ENCODE results near the gene TMED8.
"Not testable (repeated sequence)": the region's sequence is repeated elsewhere in the genome, so short reads cannot be mapped to it uniquely, and the experiment has no call there.

Gene TMED8

DNA sequence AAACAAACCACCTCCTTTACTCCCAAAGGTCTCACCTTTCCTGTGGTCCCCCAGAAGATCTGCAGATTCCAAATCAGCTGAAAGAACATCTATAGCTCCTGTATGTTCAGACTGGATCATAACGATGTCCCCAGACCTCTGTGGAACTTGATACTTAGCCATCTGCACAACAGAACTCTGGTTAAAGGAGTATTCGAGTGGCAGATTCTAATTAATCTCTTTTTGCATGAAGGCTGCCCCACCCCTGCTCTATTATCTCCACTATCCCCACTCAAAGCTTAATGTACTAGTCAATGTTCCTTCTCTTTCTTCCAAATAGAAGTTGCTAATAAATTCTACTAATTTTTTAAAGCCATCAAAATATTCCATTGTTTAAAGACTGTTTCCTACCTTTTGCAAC lies 33.2 kb downstream of the TMED8 start:
- peaks cover 7% of the 10 kb centered on the region for H3K4me1 Mint-ChIP-seq (ENCODE audit: low read depth)
- no peaks in the 10 kb centered on the region for H3K27me3 Mint-ChIP-seq (ENCODE audit: low read depth)
- no peaks in the 10 kb centered on the region for H3K9me3 Mint-ChIP-seq
- no peak overlapping the region for H3K27ac Mint-ChIP-seq
- H3K36me3 Mint-ChIP-seq (ENCODE audit: low read depth), result peaks cover 16% of the 10 kb centered on the region
- no peak overlapping the region for H3K4me3 Mint-ChIP-seq

DNA sequence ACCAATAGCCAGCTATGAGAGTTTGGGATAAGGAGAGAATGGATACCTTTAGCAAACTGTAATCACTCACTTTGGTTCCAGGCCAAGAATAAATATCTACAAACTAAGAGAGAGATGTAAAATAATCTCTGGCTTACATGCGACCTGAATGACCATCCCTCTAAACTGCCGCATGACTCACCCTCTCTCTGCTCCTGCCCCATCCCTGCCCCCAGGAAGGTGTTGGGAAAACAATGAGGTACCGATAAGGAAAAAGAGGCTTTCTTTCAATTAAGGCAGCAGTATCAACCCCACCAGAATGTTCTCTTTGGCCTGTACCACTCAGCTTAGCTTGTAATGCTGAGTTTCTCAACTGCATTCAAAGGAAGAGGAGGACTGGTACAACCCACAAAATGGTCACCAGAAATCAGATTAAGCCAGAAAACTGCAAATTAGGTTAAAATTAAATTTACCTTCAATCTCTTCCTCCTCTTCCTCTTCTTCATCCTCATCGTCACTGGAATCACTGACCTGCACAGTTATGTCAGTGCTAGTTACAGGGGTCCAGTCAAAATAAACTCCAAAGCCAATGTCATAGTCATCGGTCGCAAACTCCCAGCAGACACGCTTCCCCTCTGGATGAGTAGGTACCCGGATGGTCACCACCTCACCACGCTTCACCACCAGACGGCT lies 34.0 kb downstream of the TMED8 start:
- H3K36me3 Mint-ChIP-seq (ENCODE audit: low read depth), result peaks cover 16% of the 10 kb centered on the region
- H3K4me3 Mint-ChIP-seq, result no peak overlapping the region
- no peaks in the 10 kb centered on the region for H3K27me3 Mint-ChIP-seq (ENCODE audit: low read depth)
- peaks cover 14% of the 10 kb centered on the region for H3K4me1 Mint-ChIP-seq (ENCODE audit: low read depth)
- no peak overlapping the region for H3K27ac Mint-ChIP-seq
- H3K9me3 Mint-ChIP-seq, result no peaks in the 10 kb centered on the region

DNA sequence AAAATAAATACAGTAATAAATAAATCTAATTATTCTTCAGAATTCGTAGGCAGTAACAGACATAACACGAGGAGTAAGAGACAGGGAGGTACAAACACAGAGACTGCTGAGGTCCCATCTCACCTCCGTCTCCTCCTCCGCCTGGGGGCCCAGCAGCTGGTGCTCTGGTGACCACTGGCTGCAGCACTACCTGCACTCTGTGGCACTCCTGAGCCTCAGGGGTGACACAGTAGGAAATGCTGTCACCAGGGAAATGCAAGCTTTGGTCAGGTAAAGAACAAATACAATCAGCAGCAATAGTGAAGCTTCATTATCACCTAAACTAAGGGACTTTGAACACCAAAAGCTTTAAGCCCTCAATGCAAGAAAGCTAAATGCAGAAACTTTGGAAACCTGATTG lies 36.5 kb downstream of the TMED8 start:
- no peak overlapping the region for H3K4me3 Mint-ChIP-seq
- H3K27ac Mint-ChIP-seq, result no peak overlapping the region
- H3K36me3 Mint-ChIP-seq (ENCODE audit: low read depth), result peaks cover 21% of the 10 kb centered on the region

GRCh38 chr14:77339407-77339806 lies 37.5 kb downstream of the TMED8 start:
- Mint-ChIP-seq H3K36me3 (ENCODE audit: low read depth) (peaks cover 21% of the 10 kb centered on the region), H3K27ac (no peak overlapping the region)

More for the DNA sequence above, 36.5 kb downstream of the TMED8 start:
- peaks cover 14% of the 10 kb centered on the region for H3K4me1 Mint-ChIP-seq (ENCODE audit: low read depth)
- no peaks in the 10 kb centered on the region for H3K27me3 Mint-ChIP-seq (ENCODE audit: low read depth)
- no peaks in the 10 kb centered on the region for H3K9me3 Mint-ChIP-seq

GRCh38 chr14:77338302-77338701 lies 38.6 kb downstream of the TMED8 start:
- peak overlapping the region; percentile 69 for H3K27ac Mint-ChIP-seq
- H3K9me3 Mint-ChIP-seq, result no peaks in the 10 kb centered on the region
- peaks cover 19% of the 10 kb centered on the region for H3K36me3 Mint-ChIP-seq (ENCODE audit: low read depth)
- no peaks in the 10 kb centered on the region for H3K27me3 Mint-ChIP-seq (ENCODE audit: low read depth)
- peaks cover 14% of the 10 kb centered on the region for H3K4me1 Mint-ChIP-seq (ENCODE audit: low read depth)
- H3K4me3 Mint-ChIP-seq, result no peak overlapping the region

More at GRCh38 chr14:77339407-77339806, 37.5 kb downstream of the TMED8 start:
- H3K4me1 Mint-ChIP-seq (ENCODE audit: low read depth), result peaks cover 14% of the 10 kb centered on the region
- no peaks in the 10 kb centered on the region for H3K27me3 Mint-ChIP-seq (ENCODE audit: low read depth)
- no peaks in the 10 kb centered on the region for H3K9me3 Mint-ChIP-seq
- H3K4me3 Mint-ChIP-seq, result no peak overlapping the region

- Mint-ChIP-seq H3K4me3 (no peak overlapping the region), H3K27me3 (ENCODE audit: low read depth) (no peaks in the 10 kb centered on the region), H3K27ac (no peak overlapping the region), H3K36me3 (ENCODE audit: low read depth) (peaks cover 16% of the 10 kb centered on the region), H3K9me3 (no peaks in the 10 kb centered on the region), H3K4me1 (ENCODE audit: low read depth) (peaks cover 14% of the 10 kb centered on the region)
Observed at GRCh38 chr14:77337880-77338279, 39.0 kb downstream of the TMED8 start.

DNA sequence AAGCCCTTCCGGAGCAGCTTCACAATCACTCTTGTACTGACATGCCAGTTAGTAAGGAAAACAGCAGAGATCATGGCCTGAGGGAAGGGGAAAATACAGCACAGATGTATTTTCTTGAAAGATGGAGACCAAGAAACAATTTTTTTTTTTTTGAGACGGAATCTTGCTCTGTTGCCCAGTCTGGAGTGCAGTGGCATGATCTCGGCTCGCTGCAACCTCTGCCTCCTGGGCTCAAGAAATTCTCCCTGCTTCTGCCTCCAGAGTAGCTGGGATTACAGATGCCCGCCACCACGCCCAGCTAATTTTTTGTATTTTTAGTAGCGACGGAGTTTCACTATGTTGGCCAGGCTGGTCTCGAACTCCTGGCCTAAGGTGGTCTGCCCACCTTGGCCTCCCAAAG lies 39.6 kb downstream of the TMED8 start:
- H3K4me3 Mint-ChIP-seq; H3K27ac Mint-ChIP-seq; H3K9me3 Mint-ChIP-seq; H3K27me3 Mint-ChIP-seq (ENCODE audit: low read depth): not testable (repeated sequence)
- peaks cover 16% of the 10 kb centered on the region for H3K36me3 Mint-ChIP-seq (ENCODE audit: low read depth)
- H3K4me1 Mint-ChIP-seq (ENCODE audit: low read depth), result peaks cover 14% of the 10 kb centered on the region

DNA sequence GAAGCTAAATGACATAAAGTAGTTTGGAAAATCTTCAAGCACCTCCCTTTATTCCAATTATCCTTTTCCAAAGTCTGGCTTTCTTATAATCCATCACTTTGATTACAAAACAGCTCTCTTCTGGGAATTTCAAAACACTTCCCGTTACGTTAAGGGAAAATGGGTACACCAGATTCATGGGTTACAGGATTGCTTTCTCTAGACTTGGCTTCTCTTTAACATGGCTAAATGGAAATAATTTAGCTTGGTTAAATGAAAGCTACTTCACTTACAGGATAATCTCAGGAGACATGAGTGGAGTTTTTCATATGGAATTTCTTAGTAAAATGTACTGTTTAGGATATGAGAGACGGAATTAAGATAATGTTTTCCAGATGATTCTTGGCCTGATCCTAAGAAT lies 41.3 kb downstream of the TMED8 start:
- Mint-ChIP-seq H3K36me3 (ENCODE audit: low read depth) (peaks cover 10% of the 10 kb centered on the region), H3K27ac (no peak overlapping the region), H3K4me3 (no peak overlapping the region), H3K27me3 (ENCODE audit: low read depth) (no peaks in the 10 kb centered on the region), H3K4me1 (ENCODE audit: low read depth) (peaks cover 14% of the 10 kb centered on the region), H3K9me3 (no peaks in the 10 kb centered on the region)

DNA sequence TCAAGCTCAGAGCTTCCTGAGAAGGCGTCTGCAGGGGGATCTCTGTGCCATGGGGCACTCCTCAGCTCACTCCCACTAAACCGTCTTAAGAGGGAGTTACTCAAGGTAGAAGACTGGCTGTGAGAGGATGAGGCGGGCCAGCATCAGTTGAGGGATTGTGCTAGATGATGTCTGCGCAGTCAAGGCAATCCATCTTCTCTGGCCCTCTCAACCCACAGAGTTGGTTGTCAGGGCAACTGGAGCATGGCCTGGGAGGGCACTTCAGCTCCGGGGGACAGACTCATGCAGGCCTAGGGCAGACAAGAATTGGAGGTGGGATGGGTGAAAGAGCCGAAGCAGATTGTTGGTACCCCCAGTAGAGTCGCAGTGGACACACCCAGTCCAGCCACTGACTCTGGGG lies 47.0 kb downstream of the TMED8 start:
- Mint-ChIP-seq H3K4me1 (ENCODE audit: low read depth) (no peaks in the 10 kb centered on the region), H3K9me3 (no peaks in the 10 kb centered on the region), H3K4me3 (no peak overlapping the region), H3K27me3 (ENCODE audit: low read depth) (no peaks in the 10 kb centered on the region), H3K36me3 (ENCODE audit: low read depth) (no peaks in the 10 kb centered on the region), H3K27ac (no peak overlapping the region)

DNA sequence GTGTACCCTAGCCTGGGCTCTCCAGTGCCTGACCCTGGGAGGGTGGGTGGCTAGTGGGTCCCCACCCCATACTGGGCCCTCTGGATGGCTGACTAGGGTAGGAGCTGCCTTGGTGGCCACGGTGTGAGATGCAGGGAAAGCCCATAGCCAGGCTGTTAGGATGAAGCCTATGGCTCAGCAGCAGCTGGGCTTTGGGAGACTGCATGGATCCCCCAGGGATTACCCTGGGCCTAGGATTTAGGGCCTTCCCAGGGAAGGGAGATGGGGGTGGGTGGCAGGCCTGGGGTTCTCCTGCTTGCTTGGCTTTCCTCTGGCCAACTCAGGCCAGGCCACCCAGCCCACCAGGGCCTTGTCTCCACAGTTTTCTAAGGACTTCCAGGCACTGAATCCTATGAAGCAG lies 49.8 kb downstream of the TMED8 start:
- no peaks in the 10 kb centered on the region for H3K9me3 Mint-ChIP-seq
- H3K36me3 Mint-ChIP-seq (ENCODE audit: low read depth), result no peaks in the 10 kb centered on the region
- H3K4me1 Mint-ChIP-seq (ENCODE audit: low read depth), result peaks cover 6% of the 10 kb centered on the region
- H3K27ac Mint-ChIP-seq, result no peak overlapping the region
- no peak overlapping the region for H3K4me3 Mint-ChIP-seq
- no peaks in the 10 kb centered on the region for H3K27me3 Mint-ChIP-seq (ENCODE audit: low read depth)

DNA sequence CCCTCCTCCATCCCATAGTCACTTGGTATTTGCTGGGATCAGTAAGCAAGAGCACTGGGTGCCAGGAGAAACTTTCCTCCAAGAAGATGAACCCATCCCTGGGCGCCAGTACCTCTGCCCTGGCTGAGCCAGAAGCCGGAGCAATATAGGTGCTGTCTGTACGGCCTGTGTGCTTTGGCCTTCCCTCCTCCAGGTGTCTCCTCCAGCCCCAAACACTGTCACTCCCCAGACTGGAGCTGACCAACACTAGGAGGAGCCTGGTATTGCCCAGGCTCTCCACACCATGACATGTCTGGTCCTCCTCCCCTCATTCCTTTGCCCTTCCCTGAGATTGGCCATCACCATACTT lies 51.2 kb downstream of the TMED8 start:
- no peak overlapping the region for H3K27ac Mint-ChIP-seq
- no peaks in the 10 kb centered on the region for H3K9me3 Mint-ChIP-seq
- no peak overlapping the region for H3K4me3 Mint-ChIP-seq

DNA sequence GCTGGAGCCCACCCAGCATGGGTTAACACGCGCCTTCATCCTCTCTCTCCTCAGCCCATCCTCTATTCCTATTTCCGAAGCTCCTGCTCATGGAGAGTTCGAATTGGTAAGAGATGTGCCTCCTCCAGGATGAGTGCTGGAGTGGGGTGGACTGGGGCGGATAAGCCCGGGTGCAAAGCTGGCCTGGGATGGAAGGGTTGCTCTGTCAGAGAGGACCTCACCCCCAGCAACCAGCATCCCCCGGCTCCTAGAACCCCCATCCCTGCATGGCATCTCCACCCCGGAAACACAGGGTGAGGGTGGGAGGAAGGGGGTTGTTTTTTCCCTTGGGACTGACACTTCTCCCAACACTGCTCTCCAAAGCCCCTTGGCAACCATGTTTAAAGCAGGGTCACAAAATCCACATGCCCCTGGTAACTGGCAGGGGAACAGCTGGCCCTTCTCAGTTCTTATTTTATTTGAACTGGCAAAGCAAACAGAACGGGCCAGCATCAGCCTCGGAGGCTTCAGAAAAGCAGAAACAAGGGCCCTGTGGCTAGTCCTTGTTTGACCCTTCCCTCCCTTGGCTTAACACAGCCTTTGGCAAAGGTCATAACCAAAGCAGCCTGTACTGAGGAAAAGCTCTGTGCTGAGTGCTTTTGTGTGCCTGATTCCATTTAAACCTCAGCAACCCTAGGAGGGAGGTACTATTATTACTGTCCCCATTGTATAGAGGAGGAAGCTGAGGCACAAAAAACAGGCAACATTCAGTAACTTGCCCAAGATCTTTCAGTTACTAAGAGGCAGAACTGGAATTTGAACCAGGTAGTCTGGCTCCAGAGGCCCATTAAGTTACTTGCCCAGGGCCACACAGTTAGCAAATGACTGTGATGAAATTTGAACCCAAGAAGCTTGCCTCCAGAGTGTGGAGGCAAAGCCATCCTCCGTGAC lies 51.8 kb downstream of the TMED8 start:
- Mint-ChIP-seq H3K27me3 (ENCODE audit: low read depth) (no peaks in the 10 kb centered on the region), H3K4me3 (no peak overlapping the region), H3K27ac (no peak overlapping the region), H3K4me1 (ENCODE audit: low read depth) (peaks cover 12% of the 10 kb centered on the region), H3K36me3 (ENCODE audit: low read depth) (no peaks in the 10 kb centered on the region), H3K9me3 (no peaks in the 10 kb centered on the region)

More for the DNA sequence above, 51.2 kb downstream of the TMED8 start:
- no peaks in the 10 kb centered on the region for H3K36me3 Mint-ChIP-seq (ENCODE audit: low read depth)
- H3K4me1 Mint-ChIP-seq (ENCODE audit: low read depth), result peaks cover 11% of the 10 kb centered on the region
- no peaks in the 10 kb centered on the region for H3K27me3 Mint-ChIP-seq (ENCODE audit: low read depth)

DNA sequence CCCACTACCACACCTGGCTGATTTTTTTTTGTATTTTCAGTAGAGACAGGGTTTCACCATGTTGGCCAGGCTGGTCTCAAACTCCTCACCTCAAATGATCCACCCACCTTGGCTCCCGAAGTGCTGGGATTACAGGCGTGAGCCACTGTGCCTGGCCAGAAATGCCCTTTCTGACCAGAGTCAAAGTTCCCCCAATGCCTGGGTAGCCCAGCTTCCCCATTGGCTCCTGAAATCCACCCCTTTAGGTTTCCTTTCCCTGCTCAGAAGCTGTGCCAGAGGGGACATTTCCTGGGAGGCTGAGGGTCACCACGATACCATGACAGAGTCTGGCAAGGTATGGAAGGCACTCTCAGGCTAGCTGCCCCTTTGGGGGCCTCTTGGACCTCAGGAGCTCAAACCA lies 52.6 kb downstream of the TMED8 start:
- H3K9me3 Mint-ChIP-seq, result no peaks in the 10 kb centered on the region
- H3K4me3 Mint-ChIP-seq, result no peak overlapping the region
- H3K36me3 Mint-ChIP-seq (ENCODE audit: low read depth), result no peaks in the 10 kb centered on the region
- H3K27me3 Mint-ChIP-seq (ENCODE audit: low read depth), result no peaks in the 10 kb centered on the region
- H3K27ac Mint-ChIP-seq, result no peak overlapping the region
- H3K4me1 Mint-ChIP-seq (ENCODE audit: low read depth), result peaks cover 16% of the 10 kb centered on the region

DNA sequence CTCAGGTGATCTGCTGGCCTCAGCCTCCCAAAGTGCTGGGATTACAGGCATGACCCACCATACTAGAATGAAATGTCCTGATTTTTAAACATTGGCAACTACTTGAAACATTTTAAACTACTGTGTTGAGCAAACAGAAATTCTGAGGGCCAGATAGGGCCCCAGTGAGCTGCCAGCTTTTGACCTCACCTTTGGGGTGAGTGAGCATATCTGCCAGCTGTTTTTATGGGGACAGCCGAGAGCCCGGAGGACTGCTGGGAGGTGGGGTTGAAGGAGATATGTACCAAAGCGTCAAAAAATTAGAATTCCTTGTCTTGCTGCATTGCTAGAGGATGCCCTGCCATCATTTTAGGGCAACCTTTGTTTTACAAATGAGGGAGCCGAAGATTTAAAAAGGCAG lies 53.3 kb downstream of the TMED8 start:
- no peaks in the 10 kb centered on the region for H3K27me3 Mint-ChIP-seq (ENCODE audit: low read depth)
- peaks cover 18% of the 10 kb centered on the region for H3K4me1 Mint-ChIP-seq (ENCODE audit: low read depth)
- no peaks in the 10 kb centered on the region for H3K9me3 Mint-ChIP-seq
- no peak overlapping the region for H3K4me3 Mint-ChIP-seq
- no peak overlapping the region for H3K27ac Mint-ChIP-seq
- no peaks in the 10 kb centered on the region for H3K36me3 Mint-ChIP-seq (ENCODE audit: low read depth)

DNA sequence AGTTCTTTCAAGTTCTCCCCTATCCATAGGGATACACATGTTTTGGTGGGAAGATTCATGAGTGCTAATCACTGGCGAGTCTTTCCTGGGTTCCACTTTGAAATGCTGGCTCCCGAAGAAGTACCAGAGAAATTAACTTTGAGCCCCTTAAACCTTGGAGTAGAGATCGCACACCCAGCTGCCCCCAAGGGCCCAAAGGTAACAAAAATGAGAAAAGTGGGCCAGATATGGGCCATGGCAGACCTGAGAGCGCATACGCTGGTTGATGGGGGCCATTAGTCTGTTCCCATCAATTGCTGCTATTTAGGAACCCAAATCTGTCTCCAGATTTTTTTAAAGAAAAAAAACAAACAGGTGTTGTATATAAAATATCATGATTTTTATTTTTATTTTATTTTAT lies 53.9 kb downstream of the TMED8 start:
- Mint-ChIP-seq H3K9me3 (no peaks in the 10 kb centered on the region), H3K4me3 (no peak overlapping the region), H3K4me1 (ENCODE audit: low read depth) (peaks cover 20% of the 10 kb centered on the region), H3K36me3 (ENCODE audit: low read depth) (no peaks in the 10 kb centered on the region), H3K27ac (no peak overlapping the region), H3K27me3 (ENCODE audit: low read depth) (no peaks in the 10 kb centered on the region)

Measured in T-helper 1 cell treated with Interleukin-12 subunit alpha and Interleukin-12 subunit beta and Interleukin-4 antibody, amounts not matched to agents 30 μg/mL and 1 μg/mL, for 36 hours (primary cell).